CD4-positive, alpha-beta T cell (primary cell): ENCODE results near the gene NFYC. TPM values are rescaled to one million over a fixed set of nuclear protein-coding genes. Genes with fewer than 3 reads are reported as not detected.

Experiments
- ATAC-seq: fragments of 200-7000 bp; cut with Tn5 transposase; one replicate; pipeline ENCODE4 v1.10.0; 2022; ENCODE audit warnings: mild to moderate bottlenecking; ENCODE audit not compliant: poor library complexity
- CTCF ChIA-PET: fragments of 350-600 bp; sonication (Branson Sonifier 250); formaldehyde crosslinking; loops from one replicate; lab custom pipeline; 2021; ENCODE audit warnings: antibody characterized with exemption, inconsistent platforms; lab: Charles Lee
- POLR2A ChIA-PET: fragments of 350-600 bp; sonication (Branson Sonifier 250); formaldehyde crosslinking; loops from one replicate; lab custom pipeline; 2021; ENCODE audit warnings: antibody characterized with exemption, inconsistent platforms; lab: Charles Lee
- DNase-seq, 14 experiments: peaks; one replicate each; pipeline ENCODE4 v3.0.0-alpha.2; 2013 to 2020; ENCODE audit warnings: mixed read lengths in 2 of 14
- H3K27ac ChIP-seq, 2 donors: one replicate each; pipeline versions ENCODE4 v1.5.1 to v1.7.0; 2013; ENCODE audit warnings: low read length in 2 of 2, low read depth in 1 of 2, mild to moderate bottlenecking in 1 of 2
- H3K27me3 ChIP-seq, 2 experiments: 1 replicate in 1 of 2; 2 replicates in 1 of 2; pipeline versions ENCODE4 v1.6.1 to v1.7.0; 2013; ENCODE audit warnings: low read length in 2 of 2, control low read depth in 1 of 2, mild to moderate bottlenecking in 1 of 2, moderate library complexity in 1 of 2; ENCODE audit not compliant: insufficient read depth in 2 of 2, control insufficient read depth in 1 of 2
- H3K36me3 ChIP-seq: one replicate; pipeline ENCODE4 v1.6.1; 2013; ENCODE audit warnings: low read length, control low read depth; ENCODE audit not compliant: insufficient read depth
- H3K4me1 ChIP-seq: one replicate; pipeline ENCODE4 v1.6.1; 2013; ENCODE audit warnings: low read length, control low read depth; ENCODE audit not compliant: insufficient read depth
- H3K4me3 ChIP-seq: one replicate; pipeline ENCODE4 v1.5.1; 2013; ENCODE audit warnings: mild to moderate bottlenecking, low read length, moderate library complexity
- H3K9me3 ChIP-seq, 2 experiments: 1 replicate in 1 of 2; 2 replicates in 1 of 2; pipeline versions ENCODE4 v1.6.1 to v1.7.0; 2013; ENCODE audit warnings: low read length in 2 of 2, mild to moderate bottlenecking in 2 of 2, control low read depth in 1 of 2, moderate library complexity in 1 of 2; ENCODE audit not compliant: control insufficient read depth in 1 of 2, insufficient read depth in 1 of 2
- H3K27ac Mint-ChIP-seq: one replicate; pipeline ENCODE4 v1.8.0; 2020; ENCODE audit warnings: mixed read lengths
- H3K27me3 Mint-ChIP-seq: one replicate; pipeline ENCODE4 v1.8.0; 2021; ENCODE audit warnings: mixed read lengths
- H3K36me3 Mint-ChIP-seq: one replicate; pipeline ENCODE4 v1.8.0; 2021; ENCODE audit warnings: low read depth, mixed read lengths
- H3K4me1 Mint-ChIP-seq: one replicate; pipeline ENCODE4 v1.8.0; 2021; ENCODE audit warnings: low read depth, mixed read lengths
- H3K4me3 Mint-ChIP-seq: one replicate; pipeline ENCODE4 v1.8.0; 2020; ENCODE audit warnings: mild to moderate bottlenecking, mixed read lengths
- H3K9me3 Mint-ChIP-seq: one replicate; pipeline ENCODE4 v1.8.0; 2020; ENCODE audit warnings: mixed read lengths
- intact Hi-C, 2 experiments: fragments of 100-400 bp; cut with DNase I in 1 of 2; cut with micrococcal nuclease in 1 of 2; formaldehyde crosslinking; loops; one replicate each; pipeline versions ENCODE4 v1.15.1 to v1.9.0; 2023 to 2025; cut with DNase I, micrococcal nuclease
- total RNA-seq, 174 experiments: library from RNA in 2 of 174; stranded (reverse) in 2 of 174; gene quantifications; one replicate each; pipeline ENCODE4 v1.2.3 and lab custom pipeline; 2021 to 2026
- TF ChIP-seq, protein P1 (sequence below): fragments of 200-600 bp; IDR thresholded peaks from one replicate; pipeline ENCODE4 v1.8.0; 2022; ENCODE audit warnings: antibody characterized with exemption, mild to moderate bottlenecking

NFYC gene
- total RNA-seq, 2 experiments from 2014 or later = 28.6 to 35.2 TPM

DNA sequence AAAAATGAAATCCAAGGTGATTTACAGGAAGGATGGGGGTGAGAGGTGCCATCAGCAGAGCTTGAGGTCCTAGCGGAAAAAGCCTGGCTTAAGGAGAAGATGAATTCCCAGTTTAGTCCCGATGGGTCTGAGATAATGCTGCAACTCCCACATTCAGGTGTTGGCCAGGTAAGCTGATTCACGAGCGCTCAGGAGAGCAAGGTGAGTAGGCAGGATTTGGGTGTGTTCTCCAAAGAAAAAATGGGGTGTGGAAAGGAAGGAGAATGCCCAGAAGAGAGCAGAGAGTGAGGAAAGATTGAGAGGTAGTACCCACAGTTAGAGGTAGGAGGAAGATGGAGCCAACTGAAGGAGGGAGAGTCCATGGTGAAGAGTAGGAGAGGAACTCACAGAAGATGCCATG, 38.5 kb upstream of the NFYC start:
- Mint-ChIP-seq H3K36me3 (no peaks in the 10 kb centered on the region), H3K9me3 (no peaks in the 10 kb centered on the region), H3K4me3 (no peak overlapping the region), H3K4me1 (no peaks in the 10 kb centered on the region), H3K27me3 (peaks cover 12% of the 10 kb centered on the region), H3K27ac (no peak overlapping the region)
- Histone ChIP-seq H3K27me3 (peaks cover 0 to 7% of the 10 kb centered on the region in 2 experiments), H3K9me3 (no peaks in the 10 kb centered on the region), H3K4me3 (no peak overlapping the region), H3K36me3 (no peaks in the 10 kb centered on the region), H3K27ac (no peak overlapping the region), H3K4me1 (peaks cover 10% of the 10 kb centered on the region)
- POLR2A ChIA-PET = no interaction called here
- intact Hi-C loops = no loop called here
- TF ChIP-seq, protein P1, sequence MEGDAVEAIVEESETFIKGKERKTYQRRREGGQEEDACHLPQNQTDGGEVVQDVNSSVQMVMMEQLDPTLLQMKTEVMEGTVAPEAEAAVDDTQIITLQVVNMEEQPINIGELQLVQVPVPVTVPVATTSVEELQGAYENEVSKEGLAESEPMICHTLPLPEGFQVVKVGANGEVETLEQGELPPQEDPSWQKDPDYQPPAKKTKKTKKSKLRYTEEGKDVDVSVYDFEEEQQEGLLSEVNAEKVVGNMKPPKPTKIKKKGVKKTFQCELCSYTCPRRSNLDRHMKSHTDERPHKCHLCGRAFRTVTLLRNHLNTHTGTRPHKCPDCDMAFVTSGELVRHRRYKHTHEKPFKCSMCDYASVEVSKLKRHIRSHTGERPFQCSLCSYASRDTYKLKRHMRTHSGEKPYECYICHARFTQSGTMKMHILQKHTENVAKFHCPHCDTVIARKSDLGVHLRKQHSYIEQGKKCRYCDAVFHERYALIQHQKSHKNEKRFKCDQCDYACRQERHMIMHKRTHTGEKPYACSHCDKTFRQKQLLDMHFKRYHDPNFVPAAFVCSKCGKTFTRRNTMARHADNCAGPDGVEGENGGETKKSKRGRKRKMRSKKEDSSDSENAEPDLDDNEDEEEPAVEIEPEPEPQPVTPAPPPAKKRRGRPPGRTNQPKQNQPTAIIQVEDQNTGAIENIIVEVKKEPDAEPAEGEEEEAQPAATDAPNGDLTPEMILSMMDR = no peak
- no peak for ATAC-seq
- CTCF ChIA-PET = no interaction called here
- no peak for DNase-seq

DNA sequence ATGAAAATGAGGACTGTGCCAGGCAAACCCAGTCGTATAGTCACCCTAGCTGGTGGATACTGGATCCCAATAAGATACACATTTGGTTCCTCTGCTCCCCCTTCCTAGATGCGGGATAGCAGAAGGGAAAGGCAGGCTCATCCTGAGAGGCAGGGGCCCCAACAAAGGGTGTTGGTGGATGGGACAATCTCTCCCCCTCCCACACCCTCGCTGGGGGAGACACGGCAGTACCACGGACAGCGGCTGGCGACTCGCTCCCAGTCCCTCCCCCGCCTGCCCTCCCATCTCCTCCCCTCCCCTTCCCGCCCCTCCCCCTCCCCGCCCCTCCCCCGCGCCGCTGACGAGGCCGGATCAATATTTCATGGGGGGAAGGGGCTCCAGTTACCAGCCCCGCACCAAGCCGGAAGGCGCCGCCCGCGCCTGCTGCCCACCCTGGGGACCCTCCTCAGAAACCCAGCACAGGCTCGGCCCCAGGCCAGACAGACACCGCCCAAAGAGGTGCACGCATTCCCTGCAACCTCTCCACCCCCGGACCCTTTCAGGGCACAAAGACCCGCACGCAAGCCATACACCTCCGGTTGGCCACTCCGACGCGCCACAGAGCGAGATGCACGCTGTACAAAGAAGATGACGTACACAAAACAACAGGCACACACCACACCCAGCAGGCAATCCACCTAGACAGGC, 37.5 kb upstream of the NFYC start:
- Histone ChIP-seq H3K9me3 (no peaks in the 10 kb centered on the region), H3K4me3 (no peak overlapping the region), H3K27me3 (peaks cover 0 to 7% of the 10 kb centered on the region in 2 experiments), H3K36me3 (no peaks in the 10 kb centered on the region), H3K27ac (no peak overlapping the region), H3K4me1 (peaks cover 9% of the 10 kb centered on the region)
- Mint-ChIP-seq H3K27me3 (peaks cover 11% of the 10 kb centered on the region), H3K27ac (no peak overlapping the region), H3K36me3 (no peaks in the 10 kb centered on the region), H3K9me3 (no peaks in the 10 kb centered on the region), H3K4me1 (no peaks in the 10 kb centered on the region), H3K4me3 (no peak overlapping the region)
- ATAC-seq = no peak
- no peak for DNase-seq
- intact Hi-C loops = no loop called here
- ChIA-PET CTCF (no interaction called here), POLR2A (no interaction called here)
- TF ChIP-seq, protein P1 = no peak

DNA sequence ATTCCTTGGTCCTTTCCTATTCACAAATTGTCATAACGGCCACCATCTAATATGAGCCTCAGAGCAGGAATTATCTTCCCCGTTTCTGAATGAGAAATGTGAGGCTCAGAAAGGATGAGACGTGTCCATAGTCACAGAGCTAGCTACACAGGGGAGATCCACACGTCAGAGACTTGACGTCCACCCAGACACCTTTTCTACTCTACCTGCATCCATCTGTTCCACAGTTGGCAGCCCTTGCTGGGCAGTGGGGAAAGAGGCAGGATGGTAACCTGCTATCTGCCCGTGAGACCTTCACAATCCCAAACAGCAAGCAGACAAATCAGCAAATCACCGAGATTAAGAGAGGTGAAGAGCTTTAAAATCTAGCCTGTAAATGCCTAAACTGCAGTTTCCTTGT, 34.5 kb upstream of the NFYC start:
- CTCF ChIA-PET = no interaction called here
- TF ChIP-seq, protein P1 = no peak
- Histone ChIP-seq H3K27me3 (no peaks in the 10 kb centered on the region), H3K27ac (no peak overlapping the region), H3K9me3 (no peaks in the 10 kb centered on the region), H3K36me3 (no peaks in the 10 kb centered on the region), H3K4me3 (no peak overlapping the region), H3K4me1 (no peaks in the 10 kb centered on the region)
- H3K4me3 Mint-ChIP-seq = no peak overlapping the region
- peaks cover 7% of the 10 kb centered on the region for H3K27me3 Mint-ChIP-seq
- intact Hi-C loops = no loop called here
- ATAC-seq (no peak), DNase-seq (no peak)
- H3K9me3 Mint-ChIP-seq = no peaks in the 10 kb centered on the region
- H3K4me1 Mint-ChIP-seq = no peaks in the 10 kb centered on the region
- no peak overlapping the region for H3K27ac Mint-ChIP-seq
- H3K36me3 Mint-ChIP-seq = no peaks in the 10 kb centered on the region
- POLR2A ChIA-PET = no interaction called here
